ENCODE data around the gene MAPK8IP3. TPM values are rescaled to one million over a fixed set of nuclear protein-coding genes. Genes with fewer than 3 reads are reported as not detected.

The MAPK8IP3 gene
- total and polyA plus RNA-seq, 9 of the 15 experiments (the other 6 are each of a cell fraction or from before 2014, with no cell fraction given): 0.17 to 58.7 (median 16.7) TPM

DNA sequence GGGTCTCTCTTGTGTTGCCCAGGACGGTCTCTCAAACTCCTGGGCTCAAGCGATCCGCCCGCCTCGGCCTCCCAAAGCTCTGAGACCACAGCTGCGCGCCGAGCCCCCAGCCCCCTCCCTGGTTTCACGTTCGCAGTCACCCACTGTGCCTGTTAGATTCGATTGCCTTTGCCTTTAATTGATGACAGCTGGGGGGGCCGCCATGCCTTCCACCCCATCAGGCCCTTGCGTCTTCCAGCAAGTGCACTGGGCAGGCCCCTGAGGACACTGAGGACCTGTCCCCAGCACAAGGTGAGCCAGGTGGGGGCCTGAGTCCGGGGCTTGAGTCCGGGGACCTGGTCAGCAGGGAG, 84.2 kb downstream of the MAPK8IP3 start:
- intact Hi-C loops (cut with micrococcal nuclease): no loop called here
- 86% methylated on average over 11 of the region's 15 CpGs for WGBS (ENCODE audit: insufficient coverage, low coverage, missing lambda C conversion rate)
- FAIRE-seq (no peak), ATAC-seq (no peak), DNase-seq (ENCODE audit: extremely low read depth in 1 of 4, low spot score in 3 of 4) (no peak)
- peaks cover 0 to 80% of the 10 kb centered on the region in 2 experiments; a peak in 2 of 5 replicates for H3K4me1 ChIP-seq (replicated peaks in 1 of 2; ENCODE audit: control insufficient read depth in 2 of 2, insufficient read depth in 2 of 2, low read length in 2 of 2)
- ChIA-PET CTCF (ENCODE audit: low intra/inter-chr PET ratio) (no interaction called here), POLR2A (interaction anchor here (1.6 kb wide), 1 partner anchor 12 kb away, joined by 8 read pairs; no protein-coding TSS in a partner anchor)
- no peaks in the 10 kb centered on the region for H3K27me3 ChIP-seq (ENCODE audit: control insufficient read depth in 2 of 2, insufficient read depth in 2 of 2, low read length in 2 of 2)
- H3K27ac ChIP-seq (ENCODE audit: extremely low read depth, low read depth, low read length): no peak overlapping the region
- H3K79me2 ChIP-seq (ENCODE audit: control insufficient read depth, insufficient read depth, low read length): peaks cover 20% of the 10 kb centered on the region
- TF ChIP-seq CEBPG (CRISPR knock-in tag; IDR thresholded peaks at IDR 0.05): no peak
- no peak for TF ChIP-seq CEBPG (tag; conservative IDR thresholded peaks at IDR 0.05 in 1 of 2, IDR thresholded peaks at IDR 0.05 in 1 of 2)
- TF ChIP-seq BCOR (IDR thresholded peaks at IDR 0.05): no peak
- no peak overlapping the region for H3K4me3 ChIP-seq
- H3K9me1 ChIP-seq (ENCODE audit: control insufficient read depth, insufficient read depth, low read length): no peaks in the 10 kb centered on the region
- H2AFZ ChIP-seq (ENCODE audit: low read depth, low read length): no peak overlapping the region
- peaks cover 50% of the 10 kb centered on the region; the same call in 1 of the 3 replicates for H3K36me3 ChIP-seq (ENCODE audit: control insufficient read depth, insufficient read depth, low read length)
- no peak overlapping the region for H3K4me2 ChIP-seq (ENCODE audit: insufficient read depth, low read length)
- H3K9ac ChIP-seq (ENCODE audit: insufficient read depth in 1 of 2, low read depth in 2 of 2, low read length in 2 of 2): no peak overlapping the region
- BruUV-seq (replicated peaks): no TSS peak
- H3K9me3 ChIP-seq (replicated peaks; ENCODE audit: control insufficient read depth, insufficient read depth, low read depth, low read length): no peaks in the 10 kb centered on the region
- no peaks in the 10 kb centered on the region; the same call in 1 of the 2 replicates for H4K20me1 ChIP-seq (replicated peaks; ENCODE audit: control insufficient read depth, insufficient read depth, low read length)
- in situ Hi-C loops (cut with MboI): no loop called here

DNA sequence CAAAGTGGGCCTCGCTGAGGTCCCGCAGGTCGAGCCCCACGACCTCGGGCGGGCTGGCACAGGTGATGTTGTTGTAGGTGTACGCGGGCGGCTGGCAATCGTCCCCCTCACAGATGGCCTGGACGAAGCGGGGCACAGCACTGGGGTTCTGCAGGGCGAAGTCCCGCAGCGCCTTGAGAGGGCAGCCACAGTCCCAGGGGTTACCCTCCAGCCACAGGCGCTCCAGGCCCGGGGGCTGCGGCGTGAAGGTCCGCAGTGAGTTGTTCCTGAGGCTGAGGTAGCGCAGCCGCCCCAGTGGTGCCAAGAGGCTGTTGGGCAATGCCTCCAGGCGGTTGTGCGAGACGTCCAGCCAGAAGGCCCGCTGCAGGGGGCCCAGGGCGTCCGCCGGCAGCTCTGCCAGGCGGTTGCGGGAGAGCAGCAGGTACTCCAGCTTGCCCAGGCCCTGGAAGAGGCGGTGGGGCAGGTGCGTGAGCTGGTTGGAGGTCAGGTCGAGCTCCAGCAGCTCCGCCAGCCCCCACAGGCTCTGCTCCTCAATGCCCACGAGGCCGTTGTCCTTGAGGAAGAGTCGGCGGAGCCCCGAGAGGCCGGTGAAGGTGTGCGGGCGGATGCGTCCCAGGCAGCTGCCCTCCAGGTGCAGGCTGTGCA, 84.7 kb downstream of the MAPK8IP3 start:
- ChIA-PET CTCF (ENCODE audit: low intra/inter-chr PET ratio) (no interaction called here), POLR2A (interaction anchor here (1.3 to 1.6 kb wide), 2 partner anchors 8 to 11 kb away, joined by 7 to 8 read pairs; partner anchors contain the start of genes NUBP2 and SPSB3)
- no peak overlapping the region for H3K4me3 ChIP-seq
- DNase-seq (ENCODE audit: extremely low read depth in 1 of 4, low spot score in 3 of 4) (no peak), ATAC-seq (no peak), FAIRE-seq (no peak)
- no peak overlapping the region for H3K9ac ChIP-seq (ENCODE audit: insufficient read depth in 1 of 2, low read depth in 2 of 2, low read length in 2 of 2)
- H3K4me2 ChIP-seq (ENCODE audit: insufficient read depth, low read length): no peak overlapping the region
- no peak overlapping the region for H3K27ac ChIP-seq (ENCODE audit: extremely low read depth, low read depth, low read length)
- H3K9me1 ChIP-seq (ENCODE audit: control insufficient read depth, insufficient read depth, low read length): no peaks in the 10 kb centered on the region
- peaks cover 15% of the 10 kb centered on the region for H3K79me2 ChIP-seq (ENCODE audit: control insufficient read depth, insufficient read depth, low read length)
- no peak overlapping the region for H2AFZ ChIP-seq (ENCODE audit: low read depth, low read length)
- H3K9me3 ChIP-seq (replicated peaks; ENCODE audit: control insufficient read depth, insufficient read depth, low read depth, low read length): no peaks in the 10 kb centered on the region
- H4K20me1 ChIP-seq (replicated peaks; ENCODE audit: control insufficient read depth, insufficient read depth, low read length): no peaks in the 10 kb centered on the region; the same call in 1 of the 2 replicates
- H3K27me3 ChIP-seq (ENCODE audit: control insufficient read depth in 2 of 2, insufficient read depth in 2 of 2, low read length in 2 of 2): no peaks in the 10 kb centered on the region
- peaks cover 45% of the 10 kb centered on the region; the same call in 1 of the 3 replicates for H3K36me3 ChIP-seq (ENCODE audit: control insufficient read depth, insufficient read depth, low read length)
- in situ Hi-C loops (cut with MboI) (no loop called here), intact Hi-C loops (cut with micrococcal nuclease) (no loop called here)
- TF ChIP-seq ZNF224 (CRISPR knock-in tag; IDR thresholded peaks at IDR 0.05) (no peak), POLR2G (IDR thresholded peaks at IDR 0.05; ENCODE audit: low read depth, low read length) (peak; percentile 57), BACH1 (tag; IDR thresholded peaks at IDR 0.05) (no peak)
- BruUV-seq (replicated peaks): no TSS peak
- 98% methylated on average over 29 of the region's 44 CpGs for WGBS (ENCODE audit: insufficient coverage, low coverage, missing lambda C conversion rate)
- H3K4me1 ChIP-seq (replicated peaks in 1 of 2; ENCODE audit: control insufficient read depth in 2 of 2, insufficient read depth in 2 of 2, low read length in 2 of 2): peaks cover 0 to 75% of the 10 kb centered on the region in 2 experiments; a peak in 2 of 5 replicates
